ENCODE results near the gene F7. TPM values are rescaled to one million over a fixed set of nuclear protein-coding genes. Genes with fewer than 3 reads are reported as not detected.

Gene F7
- total RNA-seq, 3 donors from 2014 or later: 0.15 to 0.48 (median 0.33) TPM

- DNase-seq (ENCODE audit: low spot score in 2 of 2): peak in 1 of 2 donors; percentile 40
Observed at GRCh38 chr13:113121928-113122471, 16.4 kb downstream of the F7 start.

GRCh38 chr13:113122550-113123225 is 17.1 kb downstream of the F7 start, which contains the start of gene F10:
Gene F10 (plus strand): TSS chr13:113122799. CDS start chr13:113122856, 57 bp downstream.
- peak within 1 kb of the TSS in 1 of 2 donors; percentile 80 for H3K27ac ChIP-seq
- no peaks in the 10 kb centered on the region for H3K36me3 ChIP-seq
- no peak for TF ChIP-seq POLR2AphosphoS5 (IDR thresholded peaks at IDR 0.05)
- no peak for TF ChIP-seq CTCF (IDR thresholded peaks at IDR 0.05)
- TF ChIP-seq POLR2A (IDR thresholded peaks at IDR 0.05): no peak
- H3K4me3 ChIP-seq: peak within 1 kb of the TSS; percentile 25 to 55 (median 32)
- H3K27me3 ChIP-seq: no peaks in the 10 kb centered on the region
- intact Hi-C loops (cut with DNase I; ENCODE audit: low total_unique reads): no loop called here
- peak in 1 of 2 donors; percentile 53 for DNase-seq (ENCODE audit: low spot score in 2 of 2)
- H3K9me3 ChIP-seq: no peaks in the 10 kb centered on the region
- no peaks in the 10 kb centered on the region for H3K4me1 ChIP-seq

More at GRCh38 chr13:113121928-113122471, 16.4 kb downstream of the F7 start:
- no peaks in the 10 kb centered on the region for H3K9me3 ChIP-seq
- H3K27ac ChIP-seq: peak overlapping the region in 1 of 2 donors; percentile 80
- H3K36me3 ChIP-seq: no peaks in the 10 kb centered on the region
- H3K4me1 ChIP-seq: no peaks in the 10 kb centered on the region
- intact Hi-C loops (cut with DNase I; ENCODE audit: low total_unique reads): no loop called here
- peak overlapping the region in 1 of 3 donors; percentile 55 for H3K4me3 ChIP-seq
- TF ChIP-seq CTCF (IDR thresholded peaks at IDR 0.05) (no peak), POLR2A (IDR thresholded peaks at IDR 0.05) (no peak), POLR2AphosphoS5 (IDR thresholded peaks at IDR 0.05) (no peak)
- no peaks in the 10 kb centered on the region for H3K27me3 ChIP-seq

GRCh38 chr13:113123226-113124201 is 17.9 kb downstream of the F7 start:
- Histone ChIP-seq H3K36me3 (no peaks in the 10 kb centered on the region), H3K27me3 (no peaks in the 10 kb centered on the region), H3K4me3 (peak overlapping the region; percentile 25 to 55 (median 32)), H3K27ac (peak overlapping the region in 1 of 2 donors; percentile 48), H3K4me1 (no peaks in the 10 kb centered on the region), H3K9me3 (no peaks in the 10 kb centered on the region)
- TF ChIP-seq POLR2A (IDR thresholded peaks at IDR 0.05) (no peak), CTCF (IDR thresholded peaks at IDR 0.05) (no peak), POLR2AphosphoS5 (IDR thresholded peaks at IDR 0.05) (no peak)
- DNase-seq (ENCODE audit: low spot score in 2 of 2): peak in 1 of 2 donors; percentile 27
- intact Hi-C loops (cut with DNase I; ENCODE audit: low total_unique reads): no loop called here

- intact Hi-C loops (cut with DNase I; ENCODE audit: low total_unique reads): no loop called here
- H3K4me1 ChIP-seq: no peaks in the 10 kb centered on the region
- H3K27ac ChIP-seq: no peak overlapping the region
- DNase-seq (ENCODE audit: low spot score in 2 of 2): peak in 1 of 2 donors; percentile 25
- no peaks in the 10 kb centered on the region for H3K36me3 ChIP-seq
- H3K4me3 ChIP-seq: peak overlapping the region in 1 of 3 donors; percentile 4
- no peaks in the 10 kb centered on the region for H3K27me3 ChIP-seq
- TF ChIP-seq CTCF (IDR thresholded peaks at IDR 0.05): no peak
- TF ChIP-seq POLR2A (IDR thresholded peaks at IDR 0.05): no peak
- no peak for TF ChIP-seq POLR2AphosphoS5 (IDR thresholded peaks at IDR 0.05)
- H3K9me3 ChIP-seq: no peaks in the 10 kb centered on the region
Observed at GRCh38 chr13:113124211-113124970, 18.8 kb downstream of the F7 start.
